ENCODE data around the gene NALF2. TPM values are rescaled to one million over a fixed set of nuclear protein-coding genes. Genes with fewer than 3 reads are reported as not detected.
A peak's percentile ranks its signal among the peaks of the same experiment; 100 is the strongest.

Gene NALF2
- total RNA-seq, 6 donors from 2014 or later = 0.06 to 0.37 (median 0.15) TPM; not detected in 3

DNA sequence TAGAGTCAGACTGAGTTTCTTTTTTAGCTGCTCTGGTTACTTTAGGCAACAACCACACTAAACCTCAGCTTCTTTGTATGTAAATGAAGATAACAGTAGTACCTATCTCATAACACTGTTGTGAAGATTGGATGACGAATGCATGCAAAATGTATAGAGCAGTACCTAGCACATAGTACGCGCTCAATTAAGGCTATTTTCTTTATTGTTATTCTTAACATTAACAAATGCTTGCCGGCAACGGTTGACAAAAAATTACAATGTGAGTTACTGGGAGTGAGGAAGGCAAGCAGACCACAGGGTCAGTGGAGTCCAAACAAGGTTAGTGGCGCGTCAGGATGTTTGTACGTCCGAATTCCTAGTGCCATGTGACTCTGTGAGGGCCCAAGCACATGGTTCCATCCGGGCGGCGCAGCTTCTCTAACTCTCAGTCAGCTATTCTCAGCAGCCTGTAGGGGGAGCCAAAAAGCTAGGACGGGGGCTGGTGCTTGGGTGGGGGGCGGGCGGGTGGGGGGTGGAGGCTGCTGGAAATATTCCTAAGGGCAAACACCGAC lies 821 bp upstream of the NALF2 start:
- H3K4me3 ChIP-seq = peak overlapping the region in 1 of 4 donors; percentile 46
- peaks cover 0 to 26% (median 1%) of the 10 kb centered on the region in 4 donors for H3K27me3 ChIP-seq
- peaks cover 0 to 21% (median 3%) of the 10 kb centered on the region in 4 donors for H3K4me1 ChIP-seq
- H3K27ac ChIP-seq = no peak overlapping the region
- DNase-seq (no peak), ATAC-seq (ENCODE audit: low FRiP score in 2 of 2) (peak in 1 of 2 donors; percentile 54)
- TF ChIP-seq, protein P1, sequence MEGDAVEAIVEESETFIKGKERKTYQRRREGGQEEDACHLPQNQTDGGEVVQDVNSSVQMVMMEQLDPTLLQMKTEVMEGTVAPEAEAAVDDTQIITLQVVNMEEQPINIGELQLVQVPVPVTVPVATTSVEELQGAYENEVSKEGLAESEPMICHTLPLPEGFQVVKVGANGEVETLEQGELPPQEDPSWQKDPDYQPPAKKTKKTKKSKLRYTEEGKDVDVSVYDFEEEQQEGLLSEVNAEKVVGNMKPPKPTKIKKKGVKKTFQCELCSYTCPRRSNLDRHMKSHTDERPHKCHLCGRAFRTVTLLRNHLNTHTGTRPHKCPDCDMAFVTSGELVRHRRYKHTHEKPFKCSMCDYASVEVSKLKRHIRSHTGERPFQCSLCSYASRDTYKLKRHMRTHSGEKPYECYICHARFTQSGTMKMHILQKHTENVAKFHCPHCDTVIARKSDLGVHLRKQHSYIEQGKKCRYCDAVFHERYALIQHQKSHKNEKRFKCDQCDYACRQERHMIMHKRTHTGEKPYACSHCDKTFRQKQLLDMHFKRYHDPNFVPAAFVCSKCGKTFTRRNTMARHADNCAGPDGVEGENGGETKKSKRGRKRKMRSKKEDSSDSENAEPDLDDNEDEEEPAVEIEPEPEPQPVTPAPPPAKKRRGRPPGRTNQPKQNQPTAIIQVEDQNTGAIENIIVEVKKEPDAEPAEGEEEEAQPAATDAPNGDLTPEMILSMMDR (IDR thresholded peaks at IDR 0.05) = no peak
- no peak for TF ChIP-seq POLR2A (IDR thresholded peaks at IDR 0.05)
- no peak for TF ChIP-seq EP300 (IDR thresholded peaks at IDR 0.05)
- no peak for TF ChIP-seq POLR2AphosphoS5 (IDR thresholded peaks at IDR 0.05)
- WGBS, 2 donors = 48 to 58% methylated on average over 5 to 16 of the region's 16 CpGs
- H3K9me3 ChIP-seq = no peaks in the 10 kb centered on the region
- no peaks in the 10 kb centered on the region for H3K36me3 ChIP-seq

DNA sequence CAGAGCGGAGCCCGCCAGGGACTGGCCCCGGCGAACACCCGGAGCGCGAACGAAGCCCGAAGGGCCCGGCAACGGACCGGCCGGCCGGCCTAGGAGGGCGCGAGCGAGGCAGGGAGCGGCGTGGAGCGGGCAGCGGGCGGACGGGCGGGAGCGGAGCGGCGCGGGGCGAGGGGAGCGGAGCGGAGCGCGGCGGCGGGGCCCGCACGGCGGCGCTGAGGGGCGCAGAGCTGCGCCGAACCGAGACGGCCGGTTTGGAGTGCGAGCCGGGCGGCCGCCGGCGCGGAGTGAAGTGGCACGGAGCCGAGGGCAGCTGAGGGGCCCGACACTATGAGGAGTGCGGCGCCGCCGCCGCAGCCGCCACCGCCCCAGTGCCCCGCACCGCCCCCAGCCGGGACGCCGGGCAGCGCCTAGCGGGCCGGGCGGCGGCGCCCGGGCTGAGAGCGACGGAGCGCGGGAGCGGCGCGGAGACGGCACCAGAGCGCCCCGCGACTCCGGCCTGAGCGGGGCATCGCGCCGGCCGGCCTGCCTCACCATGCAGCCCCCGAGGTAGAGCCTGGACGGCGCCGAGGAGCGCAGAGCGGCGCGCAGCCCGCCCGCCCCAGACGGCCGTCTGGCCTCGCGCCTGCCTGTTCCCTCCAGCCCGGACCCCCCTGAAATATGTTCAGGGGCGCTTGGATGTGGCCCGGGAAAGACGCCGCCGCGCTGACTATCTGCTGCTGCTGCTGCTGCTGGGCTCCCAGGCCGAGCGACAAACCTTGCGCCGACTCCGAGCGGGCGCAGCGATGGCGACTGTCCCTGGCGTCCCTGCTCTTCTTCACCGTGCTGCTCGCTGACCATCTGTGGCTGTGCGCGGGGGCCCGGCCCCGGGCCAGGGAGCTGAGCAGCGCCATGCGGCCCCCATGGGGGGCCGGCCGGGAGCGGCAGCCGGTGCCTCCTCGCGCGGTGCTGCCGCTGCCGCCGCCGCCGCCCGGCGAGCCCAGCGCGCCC lies 793 bp downstream of the NALF2 start:
- peak overlapping the region in 3 of 4 donors; percentile 40 to 48 (median 46) for H3K4me3 ChIP-seq
- no peak for TF ChIP-seq POLR2A (IDR thresholded peaks at IDR 0.05)
- no peak for TF ChIP-seq POLR2AphosphoS5 (IDR thresholded peaks at IDR 0.05)
- no peak for TF ChIP-seq EP300 (IDR thresholded peaks at IDR 0.05)
- TF ChIP-seq, protein P1 (IDR thresholded peaks at IDR 0.05) = no peak
- ATAC-seq (ENCODE audit: low FRiP score in 2 of 2) (peak in 1 of 2 donors; percentile 34), DNase-seq (peak in 1 of 2 donors; percentile 52)
- H3K36me3 ChIP-seq = no peaks in the 10 kb centered on the region
- no peaks in the 10 kb centered on the region for H3K9me3 ChIP-seq
- H3K27ac ChIP-seq = no peak overlapping the region
- 0 to 49% methylated on average over 13 to 72 of the region's 146 CpGs for WGBS, 2 donors
- peaks cover 0 to 26% (median 1%) of the 10 kb centered on the region in 4 donors for H3K27me3 ChIP-seq
- peaks cover 0 to 21% (median 3%) of the 10 kb centered on the region in 4 donors for H3K4me1 ChIP-seq

DNA sequence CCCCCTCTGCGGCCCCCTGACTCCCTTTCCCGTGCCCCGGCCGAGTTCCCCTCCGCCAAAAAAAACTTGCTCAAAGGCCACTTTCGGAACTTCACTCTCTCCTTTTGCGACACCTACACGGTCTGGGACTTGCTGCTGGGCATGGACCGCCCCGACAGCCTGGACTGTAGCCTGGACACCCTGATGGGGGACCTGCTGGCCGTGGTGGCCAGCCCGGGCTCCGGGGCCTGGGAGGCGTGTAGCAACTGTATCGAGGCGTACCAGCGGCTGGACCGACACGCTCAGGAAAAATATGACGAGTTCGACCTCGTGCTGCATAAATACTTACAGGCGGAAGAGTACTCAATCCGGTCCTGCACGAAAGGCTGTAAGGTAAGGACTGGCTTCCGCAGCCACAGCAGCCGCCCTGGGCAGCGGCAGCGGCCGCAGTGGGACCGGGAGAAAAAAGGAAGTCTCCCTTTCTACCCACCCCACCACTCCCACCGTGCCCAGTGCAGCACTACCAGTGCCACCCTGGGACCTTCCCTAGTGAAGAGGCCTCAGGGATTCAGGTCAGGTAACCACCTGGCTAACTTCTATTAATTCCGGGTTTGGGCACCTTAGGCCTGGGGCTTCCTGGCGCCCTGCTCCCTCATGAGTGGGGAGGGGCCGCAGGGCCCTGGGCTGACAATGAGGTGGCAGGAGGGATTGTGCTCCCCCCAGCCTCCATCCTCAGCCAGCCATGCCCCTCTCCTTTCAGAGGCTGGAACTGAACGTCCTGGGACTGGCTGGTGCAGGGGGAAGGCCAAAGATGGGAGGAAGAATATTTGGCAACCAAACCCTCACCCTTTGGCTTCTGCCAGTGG lies 1.9 kb downstream of the NALF2 start:
- Histone ChIP-seq H3K36me3 (no peaks in the 10 kb centered on the region), H3K27ac (no peak overlapping the region), H3K9me3 (no peaks in the 10 kb centered on the region), H3K27me3 (peaks cover 0 to 31% (median 1%) of the 10 kb centered on the region in 4 donors), H3K4me1 (peaks cover 0 to 21% (median 3%) of the 10 kb centered on the region in 4 donors), H3K4me3 (no peak overlapping the region)
- ATAC-seq (ENCODE audit: low FRiP score in 2 of 2) = no peak
- DNase-seq = no peak
- WGBS, 2 donors = 19 to 51% methylated on average over 5 to 34 of the region's 36 CpGs
- TF ChIP-seq POLR2AphosphoS5 (IDR thresholded peaks at IDR 0.05) (no peak), POLR2A (IDR thresholded peaks at IDR 0.05) (no peak), EP300 (IDR thresholded peaks at IDR 0.05) (no peak)
- TF ChIP-seq, protein P1 (IDR thresholded peaks at IDR 0.05) = no peak

DNA sequence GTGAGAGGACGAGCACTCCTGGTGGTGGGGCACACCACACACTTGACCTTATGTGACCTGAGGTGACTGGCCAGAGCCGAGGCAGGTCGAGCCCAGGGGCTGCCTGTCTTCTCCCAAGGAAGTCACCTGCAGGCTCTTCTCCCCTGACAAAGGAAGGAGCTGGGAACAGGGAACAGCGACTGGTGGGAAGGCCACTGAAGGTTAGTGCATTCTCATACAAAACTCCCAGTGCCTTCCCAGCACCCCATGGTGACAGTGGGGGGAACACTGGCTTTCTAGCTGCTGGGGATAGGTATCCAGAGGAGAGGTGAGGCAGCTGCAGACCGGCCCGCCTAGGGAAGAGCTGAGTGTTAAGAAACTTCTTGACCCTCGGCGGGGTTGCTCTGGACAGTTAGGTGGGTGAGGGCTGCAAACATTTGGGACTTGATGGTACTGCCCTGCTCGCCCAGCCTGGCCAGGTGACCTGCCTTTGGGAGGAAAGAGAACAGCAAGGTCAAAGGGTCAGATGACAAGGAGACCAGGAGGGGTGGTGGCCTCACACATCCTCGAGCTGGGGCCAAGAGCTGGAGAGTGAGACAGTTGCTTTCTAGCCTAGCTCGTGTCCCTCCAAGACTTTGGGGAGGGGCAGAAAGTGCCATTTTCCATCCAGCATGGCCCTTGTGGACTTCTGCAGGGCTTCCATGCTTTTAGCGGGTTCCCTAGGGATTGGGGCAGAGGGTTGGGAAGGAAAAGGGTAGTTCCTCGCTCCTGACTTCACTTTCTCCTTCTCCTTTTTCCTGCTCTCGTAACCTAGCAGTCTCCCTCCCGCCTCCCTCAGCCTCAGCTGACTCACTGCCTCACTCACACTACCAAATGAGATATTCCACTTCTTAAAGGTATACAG lies 2.7 kb downstream of the NALF2 start:
- ATAC-seq (ENCODE audit: low FRiP score in 2 of 2) (no peak), DNase-seq (no peak)
- H3K36me3 ChIP-seq = no peaks in the 10 kb centered on the region
- no peak overlapping the region for H3K27ac ChIP-seq
- no peak for TF ChIP-seq POLR2A (IDR thresholded peaks at IDR 0.05)
- TF ChIP-seq, protein P1 (IDR thresholded peaks at IDR 0.05) = no peak
- TF ChIP-seq EP300 (IDR thresholded peaks at IDR 0.05) = no peak
- TF ChIP-seq POLR2AphosphoS5 (IDR thresholded peaks at IDR 0.05) = no peak
- peaks cover 0 to 21% (median 3%) of the 10 kb centered on the region in 4 donors for H3K4me1 ChIP-seq
- WGBS, 2 donors = 44 to 62% methylated on average over 6 to 15 of the region's 15 CpGs
- no peaks in the 10 kb centered on the region for H3K9me3 ChIP-seq
- H3K4me3 ChIP-seq = no peak overlapping the region
- H3K27me3 ChIP-seq = peaks cover 0 to 31% (median 1%) of the 10 kb centered on the region in 4 donors
